HEK293 (cell line): Measurements from ENCODE around the gene PGAP6.

ENCODE experiments used
- CTCF ChIA-PET: fragments of 350-600 bp; formaldehyde crosslinking; extraction: SDS; loops from one replicate; lab custom pipeline; 2021; ENCODE audit warnings: antibody characterized with exemption; lab: Yijun Ruan, JAX
- POLR2A ChIA-PET: fragments of 300-600 bp; formaldehyde crosslinking; extraction: SDS; loops from one replicate; lab custom pipeline; 2020; ENCODE audit warnings: antibody characterized with exemption, inconsistent platforms; lab: Yijun Ruan, JAX
- H3K27ac ChIP-seq: fragments of 200-500 bp; sonication (Bioruptor generic); 2 replicates; pipeline ENCODE4 v1.5.1; 2014; ENCODE audit warnings: low read depth, low read length, control low read depth, inconsistent platforms; ENCODE audit errors: extremely low read depth
- H3K36me3 ChIP-seq, 2 experiments: fragments of 200-500 bp in 1 of 2; sonication (Bioruptor generic) in 1 of 2; 1 replicate in 1 of 2; 2 replicates in 1 of 2; pipeline ENCODE4 v1.5.1; 2014 to 2017; ENCODE audit warnings: inconsistent platforms in 2 of 2, low read length in 2 of 2; ENCODE audit not compliant: control insufficient read depth in 2 of 2, insufficient read depth in 1 of 2
- H3K4me1 ChIP-seq: fragments of 200-500 bp; sonication (Bioruptor generic); 2 replicates; pipeline ENCODE4 v1.5.1; 2014; ENCODE audit warnings: mild to moderate bottlenecking, low read length, inconsistent platforms; ENCODE audit not compliant: control insufficient read depth, insufficient read depth
- H3K4me3 ChIP-seq: 2 replicates; pipeline ENCODE4 v1.5.1; 2011; ENCODE audit warnings: low read depth, mild to moderate bottlenecking, control low read depth, low read length, moderate library complexity
- H3K9me3 ChIP-seq: fragments of 200-500 bp; sonication (Bioruptor generic); 2 replicates; pipeline ENCODE4 v1.5.1; 2014; ENCODE audit warnings: low read depth, low read length, inconsistent platforms; ENCODE audit not compliant: control insufficient read depth, insufficient read depth
- BCL11A ChIP-seq: fragments of 450-650 bp; formaldehyde crosslinking; IDR thresholded peaks from 2 replicates; pipeline ENCODE4 v1.5.1; 2016; ENCODE audit warnings: low read depth, missing biosample characterization, missing genetic modification characterization
- GLIS2 ChIP-seq: fragments of 450-650 bp; formaldehyde crosslinking; IDR thresholded peaks from 2 replicates; pipeline ENCODE4 v1.5.1; 2016; ENCODE audit warnings: missing biosample characterization, missing genetic modification characterization
- HOXC10 ChIP-seq: sonication (generic); formaldehyde crosslinking; IDR thresholded peaks from 2 replicates; pipeline ENCODE4 v1.8.1; 2023; ENCODE audit warnings: mild to moderate bottlenecking, missing genetic modification reagents
- HOXD13 ChIP-seq: sonication (generic); formaldehyde crosslinking; IDR thresholded peaks from 2 replicates; pipeline ENCODE4 v1.8.0; 2022; ENCODE audit warnings: missing genetic modification reagents, borderline replicate concordance
- KLF10 ChIP-seq: fragments of 450-650 bp; IDR thresholded peaks from 2 replicates; pipeline ENCODE4 v1.5.1; 2018; ENCODE audit warnings: missing biosample characterization, mild to moderate bottlenecking, missing genetic modification characterization
- MZF1 ChIP-seq: fragments of 450-650 bp; formaldehyde crosslinking; IDR thresholded peaks from 2 replicates; pipeline ENCODE4 v1.5.1; 2017; ENCODE audit warnings: missing biosample characterization, missing genetic modification characterization, borderline replicate concordance
- RBAK ChIP-seq: fragments of 450-650 bp; formaldehyde crosslinking; IDR thresholded peaks from 2 replicates; pipeline ENCODE4 v1.5.1; 2016; ENCODE audit warnings: missing biosample characterization, missing genetic modification characterization
- TRIM28 ChIP-seq: IDR thresholded peaks from 2 replicates; pipeline ENCODE4 v1.6.1; 2011; ENCODE audit warnings: low read length, control low read depth, borderline replicate concordance
- ZBTB17 ChIP-seq: fragments of 450-650 bp; formaldehyde crosslinking; IDR thresholded peaks from 2 replicates; pipeline ENCODE4 v1.5.1; 2016; ENCODE audit warnings: missing biosample characterization, missing genetic modification characterization
- ZBTB21 ChIP-seq: fragments of 450-650 bp; formaldehyde crosslinking; IDR thresholded peaks from 2 replicates; pipeline ENCODE4 v1.5.1; 2017; ENCODE audit warnings: missing biosample characterization, missing genetic modification characterization
- ZFP69B ChIP-seq: fragments of 450-650 bp; formaldehyde crosslinking; IDR thresholded peaks from 2 replicates; pipeline ENCODE4 v1.5.1; 2016; ENCODE audit warnings: missing biosample characterization, missing genetic modification characterization
- ZIC2 ChIP-seq: fragments of 450-650 bp; formaldehyde crosslinking; IDR thresholded peaks from 2 replicates; pipeline ENCODE4 v1.5.1; 2016; ENCODE audit warnings: missing biosample characterization, missing genetic modification characterization
- ZNF148 ChIP-seq: fragments of 450-650 bp; formaldehyde crosslinking; IDR thresholded peaks from 2 replicates; pipeline ENCODE4 v1.5.0; 2017; ENCODE audit warnings: missing biosample characterization, missing genetic modification characterization, borderline replicate concordance
- ZNF157 ChIP-seq: fragments of 450-650 bp; formaldehyde crosslinking; IDR thresholded peaks from 2 replicates; pipeline ENCODE4 v1.5.1; 2016; ENCODE audit warnings: missing biosample characterization, missing genetic modification characterization
- ZNF16 ChIP-seq: fragments of 450-650 bp; formaldehyde crosslinking; IDR thresholded peaks from 2 replicates; pipeline ENCODE4 v1.5.1; 2016; ENCODE audit warnings: low read depth, missing biosample characterization, missing genetic modification characterization
- ZNF214 ChIP-seq: fragments of 450-650 bp; formaldehyde crosslinking; IDR thresholded peaks from 2 replicates; pipeline ENCODE4 v1.5.1; 2017; ENCODE audit warnings: missing biosample characterization, mild to moderate bottlenecking, missing genetic modification characterization, borderline replicate concordance
- ZNF26 ChIP-seq: fragments of 450-650 bp; formaldehyde crosslinking; IDR thresholded peaks from 2 replicates; pipeline ENCODE4 v1.5.1; 2016; ENCODE audit warnings: missing biosample characterization, missing genetic modification characterization
- ZNF292 ChIP-seq: fragments of 450-650 bp; formaldehyde crosslinking; IDR thresholded peaks from 2 replicates; pipeline ENCODE4 v1.5.1; 2016; ENCODE audit warnings: low read depth, missing biosample characterization, missing genetic modification characterization, borderline replicate concordance
- ZNF324 ChIP-seq: fragments of 450-650 bp; formaldehyde crosslinking; IDR thresholded peaks from 2 replicates; pipeline ENCODE4 v1.5.1; 2016; ENCODE audit warnings: missing biosample characterization, missing genetic modification characterization
- ZNF335 ChIP-seq: fragments of 450-650 bp; formaldehyde crosslinking; conservative IDR thresholded peaks from 2 replicates; pipeline ENCODE4 v1.5.1; 2016; ENCODE audit warnings: missing biosample characterization, missing genetic modification characterization
- ZNF37A ChIP-seq: fragments of 450-650 bp; IDR thresholded peaks from 2 replicates; pipeline ENCODE4 v1.5.1; 2018; ENCODE audit warnings: missing biosample characterization, missing genetic modification characterization
- ZNF398 ChIP-seq: fragments of 450-650 bp; formaldehyde crosslinking; IDR thresholded peaks from 2 replicates; pipeline ENCODE4 v1.5.1; 2017; ENCODE audit warnings: missing biosample characterization, missing genetic modification characterization
- ZNF404 ChIP-seq: fragments of 450-650 bp; formaldehyde crosslinking; IDR thresholded peaks from 2 replicates; pipeline ENCODE4 v1.5.1; 2017; ENCODE audit warnings: missing biosample characterization, missing genetic modification characterization
- ZNF488 ChIP-seq: fragments of 450-650 bp; formaldehyde crosslinking; IDR thresholded peaks from 2 replicates; pipeline ENCODE4 v1.5.1; 2016; ENCODE audit warnings: missing biosample characterization, missing genetic modification characterization
- ZNF549 ChIP-seq: fragments of 450-650 bp; IDR thresholded peaks from 2 replicates; pipeline ENCODE4 v1.5.1; 2018; ENCODE audit warnings: missing biosample characterization, missing genetic modification characterization, mild to moderate bottlenecking, inconsistent platforms, moderate library complexity
- ZNF555 ChIP-seq: fragments of 450-650 bp; formaldehyde crosslinking; conservative IDR thresholded peaks from 2 replicates; pipeline ENCODE4 v1.5.1; 2017; ENCODE audit warnings: missing biosample characterization, mild to moderate bottlenecking, missing genetic modification characterization, inconsistent platforms
- ZNF600 ChIP-seq: fragments of 450-650 bp; formaldehyde crosslinking; IDR thresholded peaks from 2 replicates; pipeline ENCODE4 v1.5.1; 2016; ENCODE audit warnings: missing biosample characterization, missing genetic modification characterization
- ZNF677 ChIP-seq: fragments of 450-650 bp; IDR thresholded peaks from 2 replicates; pipeline ENCODE4 v1.5.0; 2018; ENCODE audit warnings: missing biosample characterization, mild to moderate bottlenecking, missing genetic modification characterization, moderate library complexity
- ZNF785 ChIP-seq: fragments of 450-650 bp; formaldehyde crosslinking; IDR thresholded peaks from 2 replicates; pipeline ENCODE4 v1.5.1; 2016; ENCODE audit warnings: missing biosample characterization, missing genetic modification characterization
- ZNF830 ChIP-seq: fragments of 450-650 bp; IDR thresholded peaks from 2 replicates; pipeline ENCODE4 v1.5.0; 2018; ENCODE audit warnings: missing biosample characterization, missing genetic modification characterization, low read depth, mild to moderate bottlenecking, moderate library complexity

PGAP6 gene

GRCh38 chr16:381789-382717, at the start of gene PGAP6:
TSS of gene PGAP6 (minus strand) at chr16:381978. CDS start at chr16:381821, 157 bp downstream.
- Histone ChIP-seq H3K4me1 (no peaks in the 10 kb centered on the region), H3K36me3 (peaks cover 0 to 5% of the 10 kb centered on the region in 2 experiments; a peak in 1 of 3 replicates), H3K4me3 (peak within 1 kb of the TSS; percentile 67), H3K9me3 (no peaks in the 10 kb centered on the region), H3K27ac (peak within 1 kb of the TSS; percentile 77; the same call in 1 of the 2 replicates)
- ChIA-PET POLR2A (interaction anchor here (0.6 to 2.9 kb wide), 4 partner anchors 11 to 190 kb away, joined by 3 to 10 read pairs (median 5); partner anchors contain the start of genes CAPN15, DECR2 and MRPL28), CTCF (interaction anchor here (0.6 kb wide), 1 partner anchor 105 kb away, joined by 3 read pairs; no protein-coding TSS in a partner anchor)
- TF ChIP-seq ZIC2 (tag by site-specific recombination) (no peak; the same call in 1 of the 2 replicates), ZNF404 (tag by site-specific recombination) (no peak), ZNF785 (tag by site-specific recombination) (0 out of 2 replicates have a peak, but pooled peaks have one; percentile 46), ZNF555 (no peak), HOXC10 (CRISPR knock-in tag) (no peak), ZNF677 (tag by site-specific recombination) (peak; percentile 28; the same call in 1 of the 2 replicates), ZBTB21 (tag by site-specific recombination) (no peak), ZNF157 (tag by site-specific recombination) (no peak), ZNF600 (tag by site-specific recombination) (no peak), ZNF16 (tag by site-specific recombination) (no peak), ZNF549 (no peak), KLF10 (tag by site-specific recombination) (peak; percentile 63), GLIS2 (tag by site-specific recombination) (peak; percentile 77), ZFP69B (tag by site-specific recombination) (no peak), ZNF830 (tag by site-specific recombination) (no peak), ZNF26 (tag by site-specific recombination) (no peak), BCL11A (no peak), ZNF335 (no peak; the same call in 1 of the 2 replicates), ZNF148 (tag by site-specific recombination) (no peak), ZNF398 (peak; percentile 32; the same call in 1 of the 2 replicates), ZNF324 (tag by site-specific recombination) (no peak), TRIM28 (no peak), ZBTB17 (tag by site-specific recombination) (no peak), ZNF292 (no peak), RBAK (tag by site-specific recombination) (no peak), ZNF37A (tag by site-specific recombination) (no peak), ZNF214 (tag by site-specific recombination) (no peak), MZF1 (tag by site-specific recombination) (no peak), HOXD13 (no peak), ZNF488 (no peak)
